Liver (tissue), 9 donors: ENCODE measurements around the gene GRAMD4. TPM values are rescaled to one million over a fixed set of nuclear protein-coding genes. Genes with fewer than 3 reads are reported as not detected.

Experiments used
- DNase-seq: peaks from one replicate; pipeline ENCODE4 v3.0.0-alpha.2; 2017; ENCODE audit warnings: low spot score
- H3K27ac ChIP-seq, 2 donors: one replicate each; pipeline ENCODE4 v1.7.0; 2013; ENCODE audit warnings: inconsistent platforms in 2 of 2, low read length in 2 of 2, control low read depth in 1 of 2, low read depth in 1 of 2, mild to moderate bottlenecking in 1 of 2
- H3K27me3 ChIP-seq, 4 donors: one replicate each; pipeline versions ENCODE4 v1.6.1 to v1.7.0; 2013; ENCODE audit warnings: low read length in 3 of 4, inconsistent platforms in 1 of 4, mild to moderate bottlenecking in 1 of 4, moderate library complexity in 1 of 4; ENCODE audit not compliant: control insufficient read depth in 4 of 4, insufficient read depth in 4 of 4
- H3K36me3 ChIP-seq, 4 donors: one replicate each; pipeline versions ENCODE4 v1.6.1 to v1.7.0; 2013; ENCODE audit warnings: low read length in 3 of 4, mild to moderate bottlenecking in 3 of 4, low read depth in 1 of 4, moderate library complexity in 1 of 4; ENCODE audit not compliant: control insufficient read depth in 4 of 4, insufficient read depth in 3 of 4
- H3K4me1 ChIP-seq, 4 donors: one replicate each; pipeline versions ENCODE4 v1.6.1 to v1.7.0; 2013; ENCODE audit warnings: low read length in 3 of 4, mild to moderate bottlenecking in 3 of 4, moderate library complexity in 1 of 4; ENCODE audit not compliant: control insufficient read depth in 4 of 4, insufficient read depth in 4 of 4
- H3K4me3 ChIP-seq, 3 donors: one replicate each; pipeline versions ENCODE4 v1.6.1 to v1.7.0; 2013; ENCODE audit warnings: low read length in 3 of 3, control low read depth in 1 of 3, low read depth in 1 of 3, mild to moderate bottlenecking in 1 of 3
- H3K9ac ChIP-seq, 2 donors: one replicate each; pipeline ENCODE4 v1.7.0; 2013; ENCODE audit warnings: low read length in 2 of 2, mild to moderate bottlenecking in 2 of 2, moderate library complexity in 2 of 2, control low read depth in 1 of 2, low read depth in 1 of 2
- H3K9me3 ChIP-seq, 4 donors: one replicate each; pipeline versions ENCODE4 v1.6.1 to v1.7.0; 2013; ENCODE audit warnings: low read length in 3 of 4; ENCODE audit not compliant: control insufficient read depth in 4 of 4
- CTCF ChIP-seq: fragments of 150-350 bp; IDR thresholded peaks from 2 replicates; pipeline ENCODE4 v1.5.1; 2017; ENCODE audit warnings: improper control_type of control experiment, low read depth, low read length; ENCODE audit not compliant: missing input control
- EGR1 ChIP-seq, 2 donors: IDR thresholded peaks; 2 replicates each; pipeline ENCODE4 v1.6.1; 2016 to 2018; ENCODE audit warnings: antibody characterized with exemption in 2 of 2, low read depth in 2 of 2
- FOXA1 ChIP-seq: IDR thresholded peaks from 2 replicates; pipeline ENCODE4 v1.6.1; 2016; ENCODE audit warnings: antibody characterized with exemption
- GABPA ChIP-seq, 2 donors: IDR thresholded peaks in 1 of 2; conservative IDR thresholded peaks in 1 of 2; 2 replicates each; pipeline ENCODE4 v1.6.1; 2016; ENCODE audit warnings: antibody characterized with exemption in 2 of 2, mild to moderate bottlenecking in 1 of 2, moderate library complexity in 1 of 2
- HNF4G ChIP-seq: IDR thresholded peaks from 2 replicates; pipeline ENCODE4 v1.6.1; 2016; ENCODE audit warnings: antibody characterized with exemption
- JUND ChIP-seq, 2 donors: IDR thresholded peaks; 2 replicates each; pipeline ENCODE4 v1.6.1; 2016; ENCODE audit warnings: antibody characterized with exemption in 2 of 2
- MAX ChIP-seq: IDR thresholded peaks from 2 replicates; pipeline ENCODE4 v1.6.1; 2016; ENCODE audit warnings: antibody characterized with exemption
- NR2F2 ChIP-seq: IDR thresholded peaks from 2 replicates; pipeline ENCODE4 v1.6.1; 2016; ENCODE audit warnings: antibody characterized with exemption
- SP1 ChIP-seq: IDR thresholded peaks from 2 replicates; pipeline ENCODE4 v1.6.1; 2018; ENCODE audit warnings: antibody characterized with exemption, mild to moderate bottlenecking
- TAF1 ChIP-seq: conservative IDR thresholded peaks from 2 replicates; pipeline ENCODE4 v1.6.1; 2016; ENCODE audit warnings: antibody characterized with exemption, mild to moderate bottlenecking
- ZBTB33 ChIP-seq: IDR thresholded peaks from 2 replicates; pipeline ENCODE4 v1.6.1; 2016; ENCODE audit warnings: antibody characterized with exemption
- WGBS: extraction: QIAGEN DNeasy Blood & Tissue Kit; methylation state at CpG from one replicate; pipeline ENCODE4 v1.1.7; 2013; 5-methylcytosine and 5-hydroxymethylcytosine counted together
- polyA plus RNA-seq, 2 donors: library from polyadenylated mRNA; stranded (reverse) in 1 of 2; unstranded in 1 of 2; fragments of 200-250 nt in 1 of 2; fragments of >200 nt in 1 of 2; fragmentation: Nextera tagmentation in 1 of 2; extraction: Ambion mirVana in 1 of 2; gene quantifications; one replicate each; pipeline versions ENCODE4 v1.2.1 to v1.2.3, GENCODE V29; 2013 to 2015
- total RNA-seq, 2 donors: library from RNA; depleted of rRNA; stranded (reverse); fragments of >200 nt; gene quantifications; one replicate each; pipeline ENCODE4 v1.2.3, GENCODE V29; 2014
- TF ChIP-seq, protein P1 (sequence below): IDR thresholded peaks from 2 replicates; pipeline ENCODE4 v1.6.1; 2016; ENCODE audit warnings: antibody characterized with exemption, mild to moderate bottlenecking
- donor health status: healthy.
- donor health status: healthy.
- donor health status: healthy.
- donor health status: healthy.
- donor health status: healthy.

GRAMD4 gene
- total and polyA plus RNA-seq, 4 donors = 2.7 to 53.5 (median 21.6) TPM

GRCh38 chr22:46673662-46674236 lies 53.6 kb downstream of the GRAMD4 start:
- 91% methylated on average over 32 of the region's 32 CpGs for WGBS
- H3K9ac ChIP-seq = no peak overlapping the region
- no peak overlapping the region for H3K4me3 ChIP-seq
- no peaks in the 10 kb centered on the region for H3K27me3 ChIP-seq
- H3K27ac ChIP-seq = no peak overlapping the region
- no peak for DNase-seq
- H3K9me3 ChIP-seq = no peaks in the 10 kb centered on the region
- peaks cover 17 to 58% (median 23%) of the 10 kb centered on the region in 4 donors for H3K36me3 ChIP-seq
- TF ChIP-seq CTCF (no peak), SP1 (no peak), FOXA1 (no peak), JUND (IDR thresholded peaks at IDR 0.05) (no peak), GABPA (IDR thresholded peaks at IDR 0.05 in 1 of 2, conservative IDR thresholded peaks at IDR 0.05 in 1 of 2) (no peak), HNF4G (no peak), EGR1 (IDR thresholded peaks at IDR 0.05; ENCODE audit: low read depth in 2 of 2) (no peak), TAF1 (no peak), NR2F2 (no peak)
- peaks cover 0 to 5% (median under 1%) of the 10 kb centered on the region in 4 donors for H3K4me1 ChIP-seq

DNA sequence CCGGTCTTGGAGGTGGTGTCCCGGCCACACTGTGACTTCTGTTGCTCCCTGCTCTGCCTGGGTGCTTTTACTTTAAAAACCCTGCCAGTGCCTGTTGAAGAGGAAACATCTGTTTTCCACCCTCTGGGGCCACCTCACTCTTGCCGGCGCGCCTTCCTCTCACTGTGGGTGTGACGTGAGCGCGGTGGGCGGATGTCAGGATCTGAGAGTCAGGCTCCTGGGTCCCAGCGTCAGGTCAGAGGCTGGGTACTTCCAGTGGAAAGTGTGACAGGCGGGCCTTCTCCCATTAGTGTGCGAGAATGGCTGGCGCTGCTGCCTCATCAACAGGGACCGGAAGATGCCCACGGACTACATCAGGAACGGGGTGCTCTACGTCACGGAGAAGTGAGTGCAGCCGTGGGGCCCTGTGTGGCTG lies 54.2 kb downstream of the GRAMD4 start:
- peaks cover 0 to 5% (median under 1%) of the 10 kb centered on the region in 4 donors for H3K4me1 ChIP-seq
- H3K9me3 ChIP-seq = no peaks in the 10 kb centered on the region
- no peak overlapping the region for H3K4me3 ChIP-seq
- H3K27ac ChIP-seq = no peak overlapping the region
- no peak overlapping the region for H3K9ac ChIP-seq
- H3K27me3 ChIP-seq = no peaks in the 10 kb centered on the region
- 84% methylated on average over 19 of the region's 19 CpGs for WGBS
- peaks cover 13 to 54% (median 19%) of the 10 kb centered on the region in 4 donors for H3K36me3 ChIP-seq
- no peak for DNase-seq
- TF ChIP-seq SP1 = no peak
- TF ChIP-seq MAX = no peak
- no peak for TF ChIP-seq EGR1 (IDR thresholded peaks at IDR 0.05; ENCODE audit: low read depth in 2 of 2)
- TF ChIP-seq, protein P1, sequence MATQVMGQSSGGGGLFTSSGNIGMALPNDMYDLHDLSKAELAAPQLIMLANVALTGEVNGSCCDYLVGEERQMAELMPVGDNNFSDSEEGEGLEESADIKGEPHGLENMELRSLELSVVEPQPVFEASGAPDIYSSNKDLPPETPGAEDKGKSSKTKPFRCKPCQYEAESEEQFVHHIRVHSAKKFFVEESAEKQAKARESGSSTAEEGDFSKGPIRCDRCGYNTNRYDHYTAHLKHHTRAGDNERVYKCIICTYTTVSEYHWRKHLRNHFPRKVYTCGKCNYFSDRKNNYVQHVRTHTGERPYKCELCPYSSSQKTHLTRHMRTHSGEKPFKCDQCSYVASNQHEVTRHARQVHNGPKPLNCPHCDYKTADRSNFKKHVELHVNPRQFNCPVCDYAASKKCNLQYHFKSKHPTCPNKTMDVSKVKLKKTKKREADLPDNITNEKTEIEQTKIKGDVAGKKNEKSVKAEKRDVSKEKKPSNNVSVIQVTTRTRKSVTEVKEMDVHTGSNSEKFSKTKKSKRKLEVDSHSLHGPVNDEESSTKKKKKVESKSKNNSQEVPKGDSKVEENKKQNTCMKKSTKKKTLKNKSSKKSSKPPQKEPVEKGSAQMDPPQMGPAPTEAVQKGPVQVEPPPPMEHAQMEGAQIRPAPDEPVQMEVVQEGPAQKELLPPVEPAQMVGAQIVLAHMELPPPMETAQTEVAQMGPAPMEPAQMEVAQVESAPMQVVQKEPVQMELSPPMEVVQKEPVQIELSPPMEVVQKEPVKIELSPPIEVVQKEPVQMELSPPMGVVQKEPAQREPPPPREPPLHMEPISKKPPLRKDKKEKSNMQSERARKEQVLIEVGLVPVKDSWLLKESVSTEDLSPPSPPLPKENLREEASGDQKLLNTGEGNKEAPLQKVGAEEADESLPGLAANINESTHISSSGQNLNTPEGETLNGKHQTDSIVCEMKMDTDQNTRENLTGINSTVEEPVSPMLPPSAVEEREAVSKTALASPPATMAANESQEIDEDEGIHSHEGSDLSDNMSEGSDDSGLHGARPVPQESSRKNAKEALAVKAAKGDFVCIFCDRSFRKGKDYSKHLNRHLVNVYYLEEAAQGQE = no peak
- TF ChIP-seq ZBTB33 = no peak
